Uterus (tissue), 2 donors: Measurements from ENCODE around the gene ANKRD2.
"Not testable (repeated sequence)": the region's sequence is repeated elsewhere in the genome, so short reads cannot be mapped to it uniquely, and the experiment has no call there.

ENCODE experiments used
- CTCF ChIP-seq, 4 experiments: fragments of 200-600 bp in 2 of 4; fragments of 450-650 bp in 2 of 4; sonication (generic) in 2 of 4; IDR thresholded peaks; one replicate each; pipeline ENCODE4 v1.5.1; 2016 to 2019; ENCODE audit warnings: antibody characterized with exemption in 4 of 4, mild to moderate bottlenecking in 2 of 4, moderate library complexity in 1 of 4
- POLR2A ChIP-seq, 2 donors: fragments of 450-650 bp; IDR thresholded peaks; one replicate each; pipeline ENCODE4 v1.6.1; 2016; ENCODE audit warnings: antibody characterized with exemption in 2 of 2, mild to moderate bottlenecking in 1 of 2, moderate library complexity in 1 of 2

- not testable (repeated sequence) for TF ChIP-seq CTCF, POLR2A (IDR thresholded peaks at IDR 0.05)
These were observed 11.0 kb upstream of the ANKRD2 start for GRCh38 chr10:97561386-97562077.
